K562 (cell line): ENCODE results near the gene PCDH9.

Experiments used
- CHD2 ChIP-seq: IDR thresholded peaks from 2 replicates; pipeline ENCODE4 v1.6.1; 2011; ENCODE audit warnings: low read depth, low read length
- CREM ChIP-seq: IDR thresholded peaks from 2 replicates; pipeline ENCODE4 v1.6.1; 2014; ENCODE audit warnings: antibody characterized with exemption, low read depth
- CSDE1 ChIP-seq, 2 experiments: fragments of 450-650 bp; IDR thresholded peaks; 2 replicates each; pipeline ENCODE4 v1.6.1; 2016; ENCODE audit warnings: mild to moderate bottlenecking in 1 of 2
- CTCF ChIP-seq, 3 experiments: IDR thresholded peaks in 2 of 3; conservative IDR thresholded peaks in 1 of 3; 2 replicates each; pipeline ENCODE4 v1.5.1; 2011 to 2012; ENCODE audit warnings: low read length in 3 of 3, mild to moderate bottlenecking in 3 of 3, control low read depth in 2 of 3, improper control_type of control experiment in 1 of 3, inconsistent platforms in 1 of 3, low read depth in 1 of 3, mixed read lengths in 1 of 3, moderate library complexity in 1 of 3; ENCODE audit not compliant: insufficient read depth in 2 of 3
- E2F6 ChIP-seq, 2 experiments: IDR thresholded peaks; 2 replicates each; pipeline ENCODE4 v1.6.1; 2011; ENCODE audit warnings: borderline replicate concordance in 1 of 2, control low read depth in 1 of 2, low read depth in 1 of 2, low read length in 1 of 2, mild to moderate bottlenecking in 1 of 2, mixed read lengths in 1 of 2, moderate library complexity in 1 of 2; ENCODE audit not compliant: insufficient read depth in 1 of 2, insufficient read length in 1 of 2, poor library complexity in 1 of 2, severe bottlenecking in 1 of 2; ENCODE audit errors: extremely low read depth in 1 of 2
- EP300 ChIP-seq: IDR thresholded peaks from 2 replicates; pipeline ENCODE4 v1.6.1; 2012; ENCODE audit warnings: low read length, improper control_type of control experiment
- HINFP ChIP-seq: fragments of 450-650 bp; conservative IDR thresholded peaks from 2 replicates; pipeline ENCODE4 v1.6.1; 2016; ENCODE audit warnings: missing genetic modification characterization, low read depth, mild to moderate bottlenecking, control low read depth, missing compliant biosample characterization
- JUNB ChIP-seq: fragments of 450-650 bp; formaldehyde crosslinking; conservative IDR thresholded peaks from 2 replicates; pipeline ENCODE4 v1.4.0; 2020; ENCODE audit warnings: mild to moderate bottlenecking
- NEUROD1 ChIP-seq: fragments of 150-350 bp; IDR thresholded peaks from 2 replicates; pipeline ENCODE4 v1.6.1; 2014; ENCODE audit warnings: borderline replicate concordance, low read length, low read depth; ENCODE audit not compliant: partially characterized antibody
- RAD21 ChIP-seq, 2 experiments: fragments of 250-450 bp in 1 of 2; fragments of 450-650 bp in 1 of 2; sonication (Bioruptor Pico) in 1 of 2; formaldehyde crosslinking in 1 of 2; IDR thresholded peaks in 1 of 2; conservative IDR thresholded peaks in 1 of 2; 2 replicates each; pipeline versions ENCODE4 v1.4.0 to v1.8.0; 2020 to 2022; ENCODE audit warnings: mild to moderate bottlenecking in 2 of 2, moderate library complexity in 1 of 2
- TCF7 ChIP-seq: sonication (generic); IDR thresholded peaks from 2 replicates; pipeline ENCODE4 v1.6.1; 2016; ENCODE audit warnings: antibody characterized with exemption, borderline replicate concordance
- ZNF184 ChIP-seq: sonication (generic); formaldehyde crosslinking; IDR thresholded peaks from 2 replicates; pipeline ENCODE4 v1.5.0; 2020; ENCODE audit warnings: missing genetic modification reagents
- TF ChIP-seq, protein P1 (sequence below): fragments of 250-450 bp; sonication (Bioruptor Pico); IDR thresholded peaks from 2 replicates; pipeline ENCODE4 v1.5.0; 2022; ENCODE audit warnings: mild to moderate bottlenecking
- TF ChIP-seq, protein P2 (sequence below): sonication (generic); formaldehyde crosslinking; IDR thresholded peaks from 2 replicates; pipeline ENCODE4 v1.8.0; 2022; ENCODE audit warnings: mild to moderate bottlenecking, missing genetic modification reagents

DNA sequence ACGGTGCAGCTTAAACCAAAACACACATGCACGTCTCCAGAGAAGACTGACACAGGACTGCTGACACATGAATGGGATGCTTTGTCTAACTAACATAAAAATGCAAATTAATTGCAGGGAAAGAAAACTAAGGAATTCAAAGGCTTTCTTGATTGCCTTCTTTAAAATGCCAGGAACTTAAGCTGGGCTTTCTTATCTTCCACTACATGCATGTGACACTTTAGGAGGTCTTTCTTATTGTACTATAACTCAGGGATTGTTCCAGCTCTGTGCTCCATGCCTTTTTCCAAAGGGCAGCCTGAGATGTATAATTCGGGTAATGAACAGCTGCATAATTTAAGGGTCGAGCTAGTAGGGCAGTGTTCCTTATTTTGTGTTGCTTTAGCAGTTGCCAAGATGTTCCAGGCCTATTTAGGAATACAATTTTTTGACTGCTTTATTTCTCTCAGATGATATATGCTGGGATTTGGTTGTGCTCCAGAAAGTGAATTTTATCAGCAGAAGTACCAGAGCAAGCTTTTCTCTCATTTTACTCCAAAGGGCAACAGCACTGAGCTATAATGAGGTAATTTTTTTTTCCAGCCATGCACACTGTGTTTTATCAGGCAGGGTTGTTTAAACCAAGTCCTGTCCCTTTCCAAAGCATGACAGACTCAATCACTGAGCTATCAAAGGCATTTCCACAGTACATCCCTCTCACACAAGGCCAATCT is 885.2 kb downstream of the PCDH9 start:
- no peak for TF ChIP-seq RAD21 (CRISPR knock-in tag; conservative IDR thresholded peaks at IDR 0.05 in 1 of 2, IDR thresholded peaks at IDR 0.05 in 1 of 2)
- no peak for TF ChIP-seq CSDE1 (IDR thresholded peaks at IDR 0.05)
- no peak for TF ChIP-seq EP300
- no peak for TF ChIP-seq E2F6 (IDR thresholded peaks at IDR 0.05; ENCODE audit: borderline replicate concordance in 1 of 2, extremely low read depth in 1 of 2, insufficient read depth in 1 of 2, insufficient read length in 1 of 2, low read depth in 1 of 2, low read length in 1 of 2, poor library complexity in 1 of 2, severe bottlenecking in 1 of 2)
- TF ChIP-seq, protein P1, sequence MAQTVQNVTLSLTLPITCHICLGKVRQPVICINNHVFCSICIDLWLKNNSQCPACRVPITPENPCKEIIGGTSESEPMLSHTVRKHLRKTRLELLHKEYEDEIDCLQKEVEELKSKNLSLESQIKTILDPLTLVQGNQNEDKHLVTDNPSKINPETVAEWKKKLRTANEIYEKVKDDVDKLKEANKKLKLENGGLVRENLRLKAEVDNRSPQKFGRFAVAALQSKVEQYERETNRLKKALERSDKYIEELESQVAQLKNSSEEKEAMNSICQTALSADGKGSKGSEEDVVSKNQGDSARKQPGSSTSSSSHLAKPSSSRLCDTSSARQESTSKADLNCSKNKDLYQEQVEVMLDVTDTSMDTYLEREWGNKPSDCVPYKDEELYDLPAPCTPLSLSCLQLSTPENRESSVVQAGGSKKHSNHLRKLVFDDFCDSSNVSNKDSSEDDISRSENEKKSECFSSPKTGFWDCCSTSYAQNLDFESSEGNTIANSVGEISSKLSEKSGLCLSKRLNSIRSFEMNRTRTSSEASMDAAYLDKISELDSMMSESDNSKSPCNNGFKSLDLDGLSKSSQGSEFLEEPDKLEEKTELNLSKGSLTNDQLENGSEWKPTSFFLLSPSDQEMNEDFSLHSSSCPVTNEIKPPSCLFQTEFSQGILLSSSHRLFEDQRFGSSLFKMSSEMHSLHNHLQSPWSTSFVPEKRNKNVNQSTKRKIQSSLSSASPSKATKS, result no peak
- TF ChIP-seq CTCF (IDR thresholded peaks at IDR 0.05 in 2 of 3, conservative IDR thresholded peaks at IDR 0.05 in 1 of 3; ENCODE audit: insufficient read depth in 2 of 3, low read depth in 1 of 3, low read length in 3 of 3), result no peak
- no peak for TF ChIP-seq HINFP (tag)
- TF ChIP-seq ZNF184 (CRISPR knock-in tag), result no peak
- TF ChIP-seq, protein P2, sequence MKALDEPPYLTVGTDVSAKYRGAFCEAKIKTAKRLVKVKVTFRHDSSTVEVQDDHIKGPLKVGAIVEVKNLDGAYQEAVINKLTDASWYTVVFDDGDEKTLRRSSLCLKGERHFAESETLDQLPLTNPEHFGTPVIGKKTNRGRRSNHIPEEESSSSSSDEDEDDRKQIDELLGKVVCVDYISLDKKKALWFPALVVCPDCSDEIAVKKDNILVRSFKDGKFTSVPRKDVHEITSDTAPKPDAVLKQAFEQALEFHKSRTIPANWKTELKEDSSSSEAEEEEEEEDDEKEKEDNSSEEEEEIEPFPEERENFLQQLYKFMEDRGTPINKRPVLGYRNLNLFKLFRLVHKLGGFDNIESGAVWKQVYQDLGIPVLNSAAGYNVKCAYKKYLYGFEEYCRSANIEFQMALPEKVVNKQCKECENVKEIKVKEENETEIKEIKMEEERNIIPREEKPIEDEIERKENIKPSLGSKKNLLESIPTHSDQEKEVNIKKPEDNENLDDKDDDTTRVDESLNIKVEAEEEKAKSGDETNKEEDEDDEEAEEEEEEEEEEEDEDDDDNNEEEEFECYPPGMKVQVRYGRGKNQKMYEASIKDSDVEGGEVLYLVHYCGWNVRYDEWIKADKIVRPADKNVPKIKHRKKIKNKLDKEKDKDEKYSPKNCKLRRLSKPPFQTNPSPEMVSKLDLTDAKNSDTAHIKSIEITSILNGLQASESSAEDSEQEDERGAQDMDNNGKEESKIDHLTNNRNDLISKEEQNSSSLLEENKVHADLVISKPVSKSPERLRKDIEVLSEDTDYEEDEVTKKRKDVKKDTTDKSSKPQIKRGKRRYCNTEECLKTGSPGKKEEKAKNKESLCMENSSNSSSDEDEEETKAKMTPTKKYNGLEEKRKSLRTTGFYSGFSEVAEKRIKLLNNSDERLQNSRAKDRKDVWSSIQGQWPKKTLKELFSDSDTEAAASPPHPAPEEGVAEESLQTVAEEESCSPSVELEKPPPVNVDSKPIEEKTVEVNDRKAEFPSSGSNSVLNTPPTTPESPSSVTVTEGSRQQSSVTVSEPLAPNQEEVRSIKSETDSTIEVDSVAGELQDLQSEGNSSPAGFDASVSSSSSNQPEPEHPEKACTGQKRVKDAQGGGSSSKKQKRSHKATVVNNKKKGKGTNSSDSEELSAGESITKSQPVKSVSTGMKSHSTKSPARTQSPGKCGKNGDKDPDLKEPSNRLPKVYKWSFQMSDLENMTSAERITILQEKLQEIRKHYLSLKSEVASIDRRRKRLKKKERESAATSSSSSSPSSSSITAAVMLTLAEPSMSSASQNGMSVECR (CRISPR knock-in tag), result no peak
- TF ChIP-seq CREM, result no peak
- TF ChIP-seq NEUROD1, result no peak
- TF ChIP-seq JUNB (CRISPR knock-in tag), result no peak
- TF ChIP-seq TCF7, result no peak
- no peak for TF ChIP-seq CHD2
